MCF 10A (cell line): ENCODE results near the gene TMEM185B. TPM values are rescaled to one million over a fixed set of nuclear protein-coding genes. Genes with fewer than 3 reads are reported as not detected.
"Not testable (repeated sequence)": the region's sequence is repeated elsewhere in the genome, so short reads cannot be mapped to it uniquely, and the experiment has no call there.

Experiments used
- BruUV-seq: library from RNA; stranded (reverse); fragments of 400-500 nt; replicated peaks from 2 replicates; lab custom pipeline; 2021; lab: Mats Ljungman, UMichigan
- CTCF ChIA-PET: fragments of 300-600 bp; sonication (Branson Sonifier 250); formaldehyde crosslinking; extraction: SDS; loops from one replicate; lab custom pipeline; 2021; ENCODE audit warnings: antibody characterized with exemption, inconsistent platforms; lab: Yijun Ruan, JAX
- POLR2A ChIA-PET: fragments of 300-600, 350-650 bp; sonication (Branson Sonifier 250); formaldehyde crosslinking; extraction: SDS; loops from one replicate; lab custom pipeline; 2020; ENCODE audit warnings: antibody characterized with exemption, inconsistent platforms; lab: Yijun Ruan, JAX
- DNase-seq: peaks from one replicate; pipeline ENCODE4 v3.0.0-alpha.2; 2018; ENCODE audit not compliant: unreplicated experiment
- H3K27ac Mint-ChIP-seq: one replicate; pipeline ENCODE4 v1.8.0; 2022; ENCODE audit warnings: mild to moderate bottlenecking, low read depth, mixed read lengths; ENCODE audit not compliant: unreplicated experiment
- H3K27me3 Mint-ChIP-seq: one replicate; pipeline ENCODE4 v1.8.0; 2022; ENCODE audit warnings: mixed read lengths; ENCODE audit not compliant: insufficient read depth, unreplicated experiment
- H3K36me3 Mint-ChIP-seq: one replicate; pipeline ENCODE4 v1.8.0; 2022; ENCODE audit warnings: mild to moderate bottlenecking, moderate library complexity, mixed read lengths; ENCODE audit not compliant: insufficient read depth, unreplicated experiment
- H3K4me1 Mint-ChIP-seq: one replicate; pipeline ENCODE4 v1.8.0; 2022; ENCODE audit warnings: mixed read lengths; ENCODE audit not compliant: insufficient read depth, unreplicated experiment
- H3K4me3 Mint-ChIP-seq: one replicate; pipeline ENCODE4 v1.8.0; 2022; ENCODE audit warnings: mild to moderate bottlenecking, moderate library complexity, mixed read lengths; ENCODE audit not compliant: unreplicated experiment
- H3K9me3 Mint-ChIP-seq: one replicate; pipeline ENCODE4 v1.8.0; 2022; ENCODE audit warnings: mixed read lengths; ENCODE audit not compliant: unreplicated experiment
- intact Hi-C: fragments of 100-400 bp; cut with micrococcal nuclease; formaldehyde crosslinking; loops from 2 replicates; pipeline ENCODE4 v1.14.1; 2022
- total RNA-seq: library from RNA; stranded (reverse); gene quantifications from 2 replicates; pipeline ENCODE4 v1.2.3, GENCODE V29; 2022
- TF ChIP-seq, protein P1 (sequence below): fragments of 200-600 bp; IDR thresholded peaks from one replicate; pipeline ENCODE4 v1.8.0; 2022; ENCODE audit warnings: antibody characterized with exemption, mild to moderate bottlenecking; ENCODE audit not compliant: unreplicated experiment

Gene TMEM185B
- total RNA-seq, 1 experiment from 2014 or later, result 40.9 TPM

DNA sequence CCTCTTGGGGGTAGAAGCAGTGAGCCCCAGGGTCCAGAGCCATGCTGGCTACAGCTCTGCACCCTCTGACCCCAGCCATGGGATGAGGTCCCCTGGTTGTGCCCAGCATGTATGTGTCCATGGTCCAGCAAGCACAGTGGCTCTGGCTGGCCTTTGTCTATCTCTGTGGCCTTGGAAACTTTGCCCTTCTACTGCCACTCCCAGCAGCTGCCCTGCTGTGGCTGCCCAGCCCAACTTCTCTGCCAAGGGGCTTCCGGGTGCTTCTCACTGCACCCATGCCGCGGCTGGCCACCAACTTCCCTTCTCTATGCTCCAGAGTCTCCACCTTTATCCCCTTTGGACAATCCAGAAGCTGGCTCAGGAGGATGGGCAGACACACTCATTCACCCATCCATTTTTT is 18.8 kb downstream of the TMEM185B start:
- no peak for DNase-seq
- TF ChIP-seq, protein P1, sequence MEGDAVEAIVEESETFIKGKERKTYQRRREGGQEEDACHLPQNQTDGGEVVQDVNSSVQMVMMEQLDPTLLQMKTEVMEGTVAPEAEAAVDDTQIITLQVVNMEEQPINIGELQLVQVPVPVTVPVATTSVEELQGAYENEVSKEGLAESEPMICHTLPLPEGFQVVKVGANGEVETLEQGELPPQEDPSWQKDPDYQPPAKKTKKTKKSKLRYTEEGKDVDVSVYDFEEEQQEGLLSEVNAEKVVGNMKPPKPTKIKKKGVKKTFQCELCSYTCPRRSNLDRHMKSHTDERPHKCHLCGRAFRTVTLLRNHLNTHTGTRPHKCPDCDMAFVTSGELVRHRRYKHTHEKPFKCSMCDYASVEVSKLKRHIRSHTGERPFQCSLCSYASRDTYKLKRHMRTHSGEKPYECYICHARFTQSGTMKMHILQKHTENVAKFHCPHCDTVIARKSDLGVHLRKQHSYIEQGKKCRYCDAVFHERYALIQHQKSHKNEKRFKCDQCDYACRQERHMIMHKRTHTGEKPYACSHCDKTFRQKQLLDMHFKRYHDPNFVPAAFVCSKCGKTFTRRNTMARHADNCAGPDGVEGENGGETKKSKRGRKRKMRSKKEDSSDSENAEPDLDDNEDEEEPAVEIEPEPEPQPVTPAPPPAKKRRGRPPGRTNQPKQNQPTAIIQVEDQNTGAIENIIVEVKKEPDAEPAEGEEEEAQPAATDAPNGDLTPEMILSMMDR, result no peak
- Mint-ChIP-seq H3K36me3 (no peaks in the 10 kb centered on the region), H3K27me3 (no peaks in the 10 kb centered on the region), H3K4me1 (peaks cover 5% of the 10 kb centered on the region), H3K27ac (no peak overlapping the region), H3K9me3 (no peaks in the 10 kb centered on the region), H3K4me3 (no peak overlapping the region)
- intact Hi-C loops, result no loop called here
- POLR2A ChIA-PET, result no interaction called here
- CTCF ChIA-PET, result interaction anchor here (0.5 kb wide), 1 partner anchor 491 kb away, joined by 3 read pairs; no protein-coding TSS in a partner anchor
- no TSS peak for BruUV-seq

DNA sequence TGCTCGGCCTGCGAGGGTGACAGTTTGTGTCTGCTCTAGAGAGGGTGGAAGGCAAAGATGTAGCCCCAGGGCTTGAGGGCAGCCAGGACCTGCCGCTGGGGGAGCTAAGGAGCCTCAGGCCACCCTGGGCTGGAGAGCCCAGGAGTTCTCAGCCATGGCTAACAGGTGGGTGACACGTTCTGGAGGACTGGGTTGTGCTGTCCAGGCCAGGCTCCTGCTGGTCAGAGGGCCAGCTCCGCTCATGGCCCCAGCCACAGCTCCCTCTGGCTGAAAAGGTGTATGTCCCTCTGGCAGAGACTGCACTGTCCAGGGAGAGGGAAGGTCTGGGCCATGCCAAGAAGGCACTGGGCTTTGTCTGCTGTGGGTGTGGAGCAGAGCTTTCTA is 19.2 kb downstream of the TMEM185B start:
- no peaks in the 10 kb centered on the region for H3K36me3 Mint-ChIP-seq
- ChIA-PET POLR2A (no interaction called here), CTCF (interaction anchor here (0.5 kb wide), 1 partner anchor 491 kb away, joined by 3 read pairs; no protein-coding TSS in a partner anchor)
- H3K9me3 Mint-ChIP-seq, result peaks cover 2% of the 10 kb centered on the region
- no peak overlapping the region for H3K4me3 Mint-ChIP-seq
- BruUV-seq, result no TSS peak
- intact Hi-C loops, result no loop called here
- H3K4me1 Mint-ChIP-seq, result peaks cover 5% of the 10 kb centered on the region
- no peak for DNase-seq
- H3K27ac Mint-ChIP-seq, result no peak overlapping the region
- H3K27me3 Mint-ChIP-seq, result no peaks in the 10 kb centered on the region
- TF ChIP-seq, protein P1, result no peak

DNA sequence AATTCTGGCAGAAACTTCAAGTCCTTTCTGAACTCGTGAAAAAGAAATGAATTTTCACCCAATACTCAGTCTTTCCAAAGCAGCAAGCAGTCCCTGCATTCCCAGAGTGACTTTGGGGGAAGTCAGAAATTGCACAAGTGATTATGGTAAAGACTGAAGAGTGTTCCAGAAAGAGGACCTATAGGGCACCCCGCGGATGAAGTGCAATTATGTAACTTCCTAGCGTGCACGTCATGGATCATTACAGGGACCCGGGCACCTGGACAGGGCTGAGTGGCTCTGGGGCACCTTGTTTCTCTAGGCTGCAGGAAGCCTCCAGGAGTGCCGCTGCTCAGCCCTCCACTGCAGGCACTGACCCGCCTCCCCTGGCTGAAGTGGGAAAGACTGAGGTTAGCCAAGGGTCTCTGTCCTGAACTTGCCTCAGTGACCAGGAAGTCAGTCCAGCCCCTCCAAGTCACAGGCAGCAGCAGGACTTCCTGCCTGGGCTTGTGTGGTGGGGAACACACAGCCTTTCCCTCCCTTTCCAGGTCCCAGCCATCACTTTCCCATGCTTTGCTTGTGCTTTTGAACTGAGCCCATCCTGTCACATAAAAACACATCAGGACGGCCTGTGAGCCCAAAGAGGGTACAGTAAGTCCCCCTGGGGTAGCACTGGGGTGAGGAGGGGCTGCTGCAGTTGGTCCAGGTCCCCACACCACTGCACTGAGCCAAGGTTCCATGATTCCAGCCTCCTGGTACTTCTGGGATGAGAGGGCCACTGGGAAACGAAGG is 19.8 kb downstream of the TMEM185B start:
- Mint-ChIP-seq H3K4me3 (no peak overlapping the region), H3K27ac (no peak overlapping the region), H3K4me1 (peaks cover 5% of the 10 kb centered on the region), H3K36me3 (no peaks in the 10 kb centered on the region), H3K9me3 (peaks cover 8% of the 10 kb centered on the region), H3K27me3 (no peaks in the 10 kb centered on the region)
- intact Hi-C loops, result no loop called here
- no TSS peak for BruUV-seq
- TF ChIP-seq, protein P1, result no peak
- ChIA-PET POLR2A (no interaction called here), CTCF (interaction anchor here (0.6 kb wide), 1 partner anchor 535 kb away, joined by 3 read pairs; no protein-coding TSS in a partner anchor)
- DNase-seq, result no peak

DNA sequence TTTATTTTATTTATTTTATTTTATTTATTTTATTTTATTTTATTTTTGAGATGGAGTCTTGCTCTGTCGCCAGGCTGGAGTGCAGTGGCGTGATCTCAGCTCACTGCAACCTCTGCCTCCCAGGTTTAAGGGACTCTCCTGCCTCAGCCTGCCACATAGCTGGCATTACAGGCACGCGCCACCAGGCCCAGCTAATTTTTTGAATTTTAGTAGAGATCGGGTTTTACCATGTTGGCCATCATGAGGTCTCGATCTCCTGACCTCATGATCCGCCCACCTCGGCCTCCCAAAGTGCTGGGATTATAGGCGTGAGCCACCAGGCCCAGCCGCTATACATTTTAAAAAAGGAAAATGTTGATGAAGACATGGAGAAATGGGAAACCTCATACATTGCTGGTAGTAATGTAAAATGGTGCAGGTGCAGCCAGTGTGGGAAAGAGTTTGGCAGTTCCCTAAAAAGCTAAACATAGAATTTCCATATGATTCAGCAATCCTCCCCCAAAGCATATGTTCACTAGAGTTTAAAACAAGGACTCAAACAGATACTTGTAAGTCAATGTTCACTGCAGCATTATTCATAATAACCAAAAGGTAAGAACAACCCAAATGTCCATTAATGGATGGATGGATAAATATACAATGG is 23.3 kb downstream of the TMEM185B start:
- intact Hi-C loops, H3K4me3 Mint-ChIP-seq, H3K4me1 Mint-ChIP-seq, H3K9me3 Mint-ChIP-seq, H3K27me3 Mint-ChIP-seq, H3K36me3 Mint-ChIP-seq, H3K27ac Mint-ChIP-seq, DNase-seq, POLR2A ChIA-PET, BruUV-seq: not testable (repeated sequence)
- CTCF ChIA-PET, result interaction anchor here (0.5 kb wide), 1 partner anchor 1350 kb away, joined by 3 read pairs; no protein-coding TSS in a partner anchor
